T-helper 2 cell (primary cell): ENCODE data around the gene MAFF.

Experiments used
- DNase-seq, 5 experiments: peaks; one replicate each; pipeline versions ENCODE4 v3.0.0 to v3.0.0-alpha.2; 2012 to 2022

MAFF gene

GRCh38 chr22:38249803-38250642, 48.2 kb downstream of the MAFF start:
- DNase-seq: no peak

DNA sequence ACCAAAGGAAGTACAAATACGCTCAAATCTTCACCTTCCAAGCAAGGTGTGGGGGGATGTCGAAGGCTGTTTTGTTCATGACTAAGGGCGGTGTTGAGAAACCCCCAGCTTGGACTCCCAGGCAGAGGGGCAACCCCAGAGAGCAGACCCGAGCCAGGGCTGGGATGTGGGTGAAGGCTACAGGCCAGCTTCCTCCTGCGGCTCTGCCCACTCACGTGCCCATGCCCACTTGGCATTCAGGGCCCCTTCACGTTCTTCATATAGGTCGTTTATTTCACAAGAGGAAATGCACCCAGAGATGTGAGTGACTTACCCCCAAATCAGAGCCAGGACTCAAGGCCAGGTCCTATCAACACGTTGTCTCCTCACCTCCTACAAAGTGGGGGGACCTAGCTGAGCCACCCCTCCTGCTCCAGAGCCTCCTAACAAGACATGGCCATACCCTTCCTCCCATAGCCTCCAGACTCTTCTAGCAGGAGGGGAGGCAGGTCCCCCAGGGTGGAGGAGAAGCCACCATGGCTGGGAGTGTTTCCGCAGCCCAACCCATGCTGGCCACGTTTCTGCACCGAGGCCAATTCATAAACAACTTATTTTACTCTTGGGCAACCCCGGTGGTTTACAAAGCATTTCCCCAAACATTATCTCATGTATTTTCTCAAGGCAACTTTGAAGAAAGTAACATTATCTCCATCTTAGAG, 49.0 kb downstream of the MAFF start:
- DNase-seq: no peak

DNA sequence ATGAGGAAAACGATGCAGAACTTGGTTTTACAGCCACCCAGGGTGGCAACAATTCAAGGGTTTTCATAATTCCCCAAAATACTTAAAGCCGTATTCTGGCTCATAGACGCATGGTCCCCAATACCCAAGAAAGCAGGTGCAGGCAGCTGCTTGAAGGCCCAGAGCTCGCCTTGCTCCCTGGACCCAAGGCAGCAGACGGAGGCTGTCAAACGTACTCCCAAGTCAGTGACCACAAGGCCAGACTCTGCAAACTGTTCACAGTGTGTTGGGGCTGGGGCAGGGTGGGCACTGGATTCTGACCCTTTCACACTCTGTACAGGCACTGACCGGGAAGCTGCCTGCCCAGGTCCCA, 49.5 kb downstream of the MAFF start:
- DNase-seq: no peak

DNA sequence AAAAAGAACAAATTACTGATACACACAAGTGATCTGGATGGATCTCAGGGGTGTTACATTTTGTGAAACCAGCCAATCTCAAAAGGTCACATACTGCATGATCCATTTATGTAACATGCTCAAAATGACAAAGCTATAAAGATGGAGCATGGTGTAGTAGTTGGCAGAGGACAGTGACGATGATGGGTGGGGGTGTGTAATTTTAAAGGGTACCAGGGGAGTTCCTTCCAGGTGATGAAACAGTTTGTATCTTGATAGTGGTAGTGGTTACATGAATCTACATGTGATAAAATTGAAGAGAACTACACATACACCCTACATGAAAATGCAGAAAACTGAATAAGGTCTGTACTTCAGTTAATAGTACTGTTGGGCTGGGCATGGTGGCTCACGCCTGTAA, 53.9 kb downstream of the MAFF start:
- no peak for DNase-seq

GRCh38 chr22:38257181-38257580, 55.4 kb downstream of the MAFF start:
- DNase-seq: no peak

DNA sequence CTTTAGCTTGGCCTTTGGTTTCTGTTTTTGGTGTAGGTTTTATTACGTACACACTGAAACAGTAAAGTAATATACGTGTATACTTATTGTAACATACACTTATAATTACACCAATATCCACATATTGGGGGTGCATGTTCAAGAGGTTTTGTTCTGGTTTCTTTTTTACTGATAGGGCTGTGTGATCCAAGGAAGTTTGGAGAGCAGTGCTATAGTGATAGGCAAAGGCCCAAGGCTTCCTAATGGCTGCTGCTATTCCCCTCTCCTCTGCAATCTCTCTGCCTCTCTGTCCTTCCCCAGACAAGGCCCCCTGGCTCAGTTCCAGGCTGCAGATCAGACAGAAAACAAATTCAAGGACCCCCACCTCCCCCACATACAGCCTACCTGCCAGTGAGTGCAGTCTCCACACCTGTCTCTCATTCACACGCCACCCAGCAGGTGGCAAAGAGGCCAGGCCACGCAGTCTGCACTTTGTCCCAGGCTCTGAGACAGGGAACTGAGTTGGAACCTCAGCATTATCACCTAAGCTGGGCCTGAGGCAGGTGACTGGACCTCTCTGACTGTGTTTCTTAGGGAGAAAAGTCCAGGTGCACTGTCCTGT, 56.0 kb downstream of the MAFF start:
- no peak for DNase-seq

GRCh38 chr22:38258895-38259294, 57.1 kb downstream of the MAFF start:
- DNase-seq: no peak

DNA sequence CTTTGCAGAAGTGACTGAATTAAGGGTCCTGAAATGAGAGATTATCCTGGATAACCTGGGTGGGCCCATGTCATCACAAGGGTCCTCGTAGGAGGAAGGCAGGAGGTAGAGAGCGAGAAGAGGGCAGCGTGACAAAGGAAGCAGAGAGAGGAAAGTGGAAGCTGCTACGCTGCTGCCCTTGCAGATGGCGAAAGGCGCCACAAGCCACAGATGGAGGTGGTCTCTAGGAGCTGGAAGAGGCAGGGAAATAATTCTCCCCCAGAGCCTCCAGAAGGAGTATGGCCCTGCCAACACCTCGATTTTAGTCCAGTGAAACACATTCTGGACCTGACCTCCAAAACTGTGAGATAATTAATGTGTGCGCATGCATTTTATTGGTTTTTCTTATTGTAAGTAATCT, 57.6 kb downstream of the MAFF start:
- no peak for DNase-seq

- DNase-seq: no peak
Observed at GRCh38 chr22:38260761-38261681, 59.2 kb downstream of the MAFF start.

GRCh38 chr22:38262051-38262795, 60.4 kb downstream of the MAFF start:
- peak in 2 of 5 experiments; percentile 16 to 49 for DNase-seq

GRCh38 chr22:38264322-38264843, 62.6 kb downstream of the MAFF start:
- DNase-seq: no peak
